Measurements from ENCODE around the gene ZFHX2.

DNA sequence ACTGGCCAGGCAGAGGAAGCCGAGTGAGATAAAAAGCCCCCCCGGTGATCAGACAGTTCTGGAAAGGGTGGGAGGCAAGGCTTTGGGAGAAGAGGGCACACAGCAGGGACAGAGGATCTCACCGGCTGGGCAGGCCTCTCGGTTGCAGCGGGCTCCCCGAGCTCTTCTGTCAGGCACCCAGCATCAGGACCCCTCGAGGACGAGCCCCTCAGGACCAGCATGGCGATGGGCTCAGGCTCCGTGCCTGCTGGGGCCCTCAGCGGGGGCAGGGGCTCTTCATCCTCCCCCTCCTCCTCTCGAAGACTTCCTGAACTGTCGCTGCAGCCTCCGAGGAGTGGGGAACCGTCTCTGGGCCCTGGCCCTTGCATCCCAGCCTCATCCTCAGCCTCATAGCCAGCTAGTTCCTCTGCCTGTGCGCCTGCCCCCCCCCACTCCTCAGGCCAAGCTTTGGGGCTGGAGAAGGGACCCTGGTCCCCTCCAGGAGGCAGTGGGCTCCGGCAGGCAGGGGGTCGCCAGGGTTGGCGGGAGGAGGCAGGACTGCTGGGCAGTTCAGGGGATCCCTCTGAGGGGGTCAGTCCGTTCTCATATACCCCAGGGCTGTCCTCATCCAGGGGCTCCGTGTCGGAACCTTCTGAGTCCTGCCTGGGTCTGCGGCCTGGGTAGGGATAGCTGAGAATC lies 19.4 kb upstream of the ZFHX2 start:
- TF ChIP-seq, protein P1, sequence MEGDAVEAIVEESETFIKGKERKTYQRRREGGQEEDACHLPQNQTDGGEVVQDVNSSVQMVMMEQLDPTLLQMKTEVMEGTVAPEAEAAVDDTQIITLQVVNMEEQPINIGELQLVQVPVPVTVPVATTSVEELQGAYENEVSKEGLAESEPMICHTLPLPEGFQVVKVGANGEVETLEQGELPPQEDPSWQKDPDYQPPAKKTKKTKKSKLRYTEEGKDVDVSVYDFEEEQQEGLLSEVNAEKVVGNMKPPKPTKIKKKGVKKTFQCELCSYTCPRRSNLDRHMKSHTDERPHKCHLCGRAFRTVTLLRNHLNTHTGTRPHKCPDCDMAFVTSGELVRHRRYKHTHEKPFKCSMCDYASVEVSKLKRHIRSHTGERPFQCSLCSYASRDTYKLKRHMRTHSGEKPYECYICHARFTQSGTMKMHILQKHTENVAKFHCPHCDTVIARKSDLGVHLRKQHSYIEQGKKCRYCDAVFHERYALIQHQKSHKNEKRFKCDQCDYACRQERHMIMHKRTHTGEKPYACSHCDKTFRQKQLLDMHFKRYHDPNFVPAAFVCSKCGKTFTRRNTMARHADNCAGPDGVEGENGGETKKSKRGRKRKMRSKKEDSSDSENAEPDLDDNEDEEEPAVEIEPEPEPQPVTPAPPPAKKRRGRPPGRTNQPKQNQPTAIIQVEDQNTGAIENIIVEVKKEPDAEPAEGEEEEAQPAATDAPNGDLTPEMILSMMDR (IDR thresholded peaks at IDR 0.05; ENCODE audit: insufficient read depth, low read depth, low read length) = no peak
- TF ChIP-seq EZH2 (IDR thresholded peaks at IDR 0.05; ENCODE audit: insufficient read depth, low read length) = no peak

All from astrocyte (in vitro differentiated cells and primary cell).